Anterior cingulate cortex (tissue), 58 donors: ENCODE measurements around the gene HSPB2.
A peak's percentile ranks its signal among the peaks of the same experiment; 100 is the strongest.
"Not testable (repeated sequence)": the region's sequence is repeated elsewhere in the genome, so short reads cannot be mapped to it uniquely, and the experiment has no call there.

Experiments
- DNase-seq, 58 donors: peaks; one replicate each; lab custom pipeline; 2025; lab: John Stamatoyannopoulos, UW

The HSPB2 gene

GRCh38 chr11:111912535-111912934, at the start of gene HSPB2:
Gene HSPB2, plus strand, starts transcription at chr11:111912734. Its CDS starts 96 bp downstream, at chr11:111912830.
- peak in 11 of 58 donors; percentile 30 to 68 (median 56) for DNase-seq

- no peak for DNase-seq
These were observed 42.4 kb upstream of the HSPB2 start for GRCh38 chr11:111870113-111870512.

GRCh38 chr11:111870522-111870885, 42.0 kb upstream of the HSPB2 start:
- no peak for DNase-seq

GRCh38 chr11:111870886-111871692, 41.4 kb upstream of the HSPB2 start, which contains the start of gene ALG9:
Gene ALG9, minus strand, starts transcription at chr11:111871581. Its CDS starts 99 bp downstream, at chr11:111871482.
- DNase-seq: peak in 57 of 58 donors; percentile 22 to 89 (median 70)

GRCh38 chr11:111871693-111872161, 40.8 kb upstream of the HSPB2 start:
- DNase-seq: no peak

GRCh38 chr11:111878385-111878848, 34.1 kb upstream of the HSPB2 start:
- no peak for DNase-seq

- DNase-seq: peak; percentile 78 to 98 (median 95)
These were observed 33.5 kb upstream of the HSPB2 start, which contains the start of the genes CFAP68 and FDXACB1 for GRCh38 chr11:111878849-111879636. Gene CFAP68, plus strand, starts transcription at chr11:111879541. Its CDS starts 20 bp downstream, at chr11:111879561. Gene FDXACB1, minus strand, starts transcription at chr11:111879165. Its CDS starts 33 bp downstream, at chr11:111879132.

GRCh38 chr11:111879637-111879960, 32.9 kb upstream of the HSPB2 start:
- DNase-seq: peak in 1 of 58 donors; percentile 38

- peak in 11 of 58 donors; percentile 1 to 31 (median 2) for DNase-seq
These were observed 30.3 kb upstream of the HSPB2 start for GRCh38 chr11:111882202-111882601.

- not testable (repeated sequence) for DNase-seq
These were observed 27.5 kb upstream of the HSPB2 start for GRCh38 chr11:111885053-111885452.

GRCh38 chr11:111886032-111886431, 26.5 kb upstream of the HSPB2 start:
- no peak for DNase-seq

GRCh38 chr11:111886844-111887243, 25.7 kb upstream of the HSPB2 start:
- DNase-seq: no peak

GRCh38 chr11:111905411-111905810, 7.1 kb upstream of the HSPB2 start:
- no peak for DNase-seq

GRCh38 chr11:111906680-111907079, 5.9 kb upstream of the HSPB2 start:
- no peak for DNase-seq

GRCh38 chr11:111908639-111909305, 3.8 kb upstream of the HSPB2 start:
- peak in 2 of 58 donors; percentile 34 for DNase-seq

GRCh38 chr11:111909378-111909777, 3.2 kb upstream of the HSPB2 start:
- no peak for DNase-seq

- peak in 53 of 58 donors; percentile 22 to 93 (median 69) for DNase-seq
These were observed 1.6 kb upstream of the HSPB2 start for GRCh38 chr11:111910676-111911562.

- peak; percentile 31 to 99 (median 88) for DNase-seq
These were observed 752 bp upstream of the HSPB2 start, which contains the start of gene CRYAB for GRCh38 chr11:111911563-111912401. Gene CRYAB, minus strand, starts transcription at chr11:111911770. Its CDS starts 46 bp downstream, at chr11:111911724.
